ENCODE results near the gene TRAPPC5.
"Not testable (repeated sequence)": the region's sequence is repeated elsewhere in the genome, so short reads cannot be mapped to it uniquely, and the experiment has no call there.

Gene TRAPPC5

GRCh38 chr19:7680606-7681339 lies at the start of gene TRAPPC5:
TSS of gene TRAPPC5 (plus strand) at chr19:7680833. CDS start at chr19:7682254, 1,421 bp downstream.
- peak; percentile 98 for DNase-seq (ENCODE audit: low spot score)

GRCh38 chr19:7631577-7631976 lies 49.1 kb upstream of the TRAPPC5 start:
- DNase-seq (ENCODE audit: low spot score): no peak

GRCh38 chr19:7632340-7633203 lies 48.1 kb upstream of the TRAPPC5 start:
- no peak for DNase-seq (ENCODE audit: low spot score)

- no peak for DNase-seq (ENCODE audit: low spot score)
These were observed 46.9 kb upstream of the TRAPPC5 start, which contains the start of gene PCP2 for GRCh38 chr19:7633698-7634097. TSS of gene PCP2 (minus strand) at chr19:7633719. CDS start at chr19:7633457, 262 bp downstream.

- no peak for DNase-seq (ENCODE audit: low spot score)
These were observed 45.0 kb upstream of the TRAPPC5 start for GRCh38 chr19:7635670-7636069.

- DNase-seq (ENCODE audit: low spot score): no peak
These were observed 44.3 kb upstream of the TRAPPC5 start for GRCh38 chr19:7636317-7636690.

GRCh38 chr19:7636691-7637373 lies 43.8 kb upstream of the TRAPPC5 start, which contains the start of gene STXBP2:
TSS of gene STXBP2 (plus strand) at chr19:7637110. CDS start at chr19:7637150, 40 bp downstream.
- DNase-seq (ENCODE audit: low spot score): no peak

- DNase-seq (ENCODE audit: low spot score): no peak
These were observed 43.0 kb upstream of the TRAPPC5 start for GRCh38 chr19:7637374-7638256.

- no peak for DNase-seq (ENCODE audit: low spot score)
These were observed 41.7 kb upstream of the TRAPPC5 start for GRCh38 chr19:7638802-7639465.

GRCh38 chr19:7639863-7640348 lies 40.7 kb upstream of the TRAPPC5 start:
- no peak for DNase-seq (ENCODE audit: low spot score)

GRCh38 chr19:7640803-7641202 lies 39.8 kb upstream of the TRAPPC5 start:
- DNase-seq (ENCODE audit: low spot score): no peak

- no peak for DNase-seq (ENCODE audit: low spot score)
These were observed 39.0 kb upstream of the TRAPPC5 start for GRCh38 chr19:7641290-7642276.

GRCh38 chr19:7642295-7643030 lies 38.2 kb upstream of the TRAPPC5 start:
- no peak for DNase-seq (ENCODE audit: low spot score)

GRCh38 chr19:7643031-7643415 lies 37.6 kb upstream of the TRAPPC5 start:
- no peak for DNase-seq (ENCODE audit: low spot score)

GRCh38 chr19:7643629-7644549 lies 36.7 kb upstream of the TRAPPC5 start:
- not testable (repeated sequence) for DNase-seq (ENCODE audit: low spot score)

- DNase-seq (ENCODE audit: low spot score): no peak
These were observed 36.1 kb upstream of the TRAPPC5 start for GRCh38 chr19:7644550-7644877.

GRCh38 chr19:7645163-7645562 lies 35.5 kb upstream of the TRAPPC5 start:
- DNase-seq (ENCODE audit: low spot score): no peak

All from GM03348 (cell line).